Loucy (cell line): Measurements from ENCODE around the gene ZNF205.

Source experiments
- H2AFZ ChIP-seq: fragments of 200-600 bp; sonication (generic); 2 replicates; pipeline ENCODE4 v1.6.0; 2016; ENCODE audit warnings: antibody characterized with exemption, mild to moderate bottlenecking, low read length, moderate library complexity
- H3F3A ChIP-seq: fragments of 200-600 bp; 2 replicates; pipeline ENCODE4 v1.6.0; 2016; ENCODE audit warnings: antibody characterized with exemption, low read depth, mild to moderate bottlenecking
- H3K27me3 ChIP-seq: fragments of 200-600 bp; sonication (generic); 2 replicates; pipeline ENCODE4 v1.6.1; 2014; ENCODE audit warnings: low read length, mild to moderate bottlenecking; ENCODE audit not compliant: insufficient read depth, poor library complexity, severe bottlenecking
- H3K36me3 ChIP-seq: fragments of 200-600 bp; sonication (generic); 2 replicates; pipeline ENCODE4 v1.6.1; 2016; ENCODE audit warnings: low read length; ENCODE audit not compliant: insufficient read depth
- H3K4me1 ChIP-seq: fragments of 200-600 bp; sonication (generic); 2 replicates; pipeline ENCODE4 v1.5.1; 2014; ENCODE audit warnings: low read length, mild to moderate bottlenecking; ENCODE audit not compliant: insufficient read depth, poor library complexity, severe bottlenecking
- H3K4me2 ChIP-seq: fragments of 200-600 bp; sonication (generic); 2 replicates; pipeline ENCODE4 v1.6.0; 2014; ENCODE audit warnings: antibody characterized with exemption, low read length, low read depth, mild to moderate bottlenecking; ENCODE audit not compliant: poor library complexity, severe bottlenecking
- H3K4me3 ChIP-seq: fragments of 200-600 bp; sonication (generic); 2 replicates; pipeline ENCODE4 v1.5.1; 2014; ENCODE audit warnings: low read length, mild to moderate bottlenecking, mixed read lengths; ENCODE audit not compliant: poor library complexity, severe bottlenecking
- H3K79me2 ChIP-seq: fragments of 200-600 bp; sonication (generic); 2 replicates; pipeline ENCODE4 v1.6.1; 2014; ENCODE audit warnings: low read length; ENCODE audit not compliant: insufficient read depth
- H3K9ac ChIP-seq: fragments of 200-600 bp; sonication (generic); 2 replicates; pipeline ENCODE4 v1.6.0; 2014; ENCODE audit warnings: mild to moderate bottlenecking, low read depth, low read length, moderate library complexity; ENCODE audit not compliant: poor library complexity, severe bottlenecking
- H3K9me2 ChIP-seq: fragments of 200-600 bp; sonication (generic); replicated peaks from 2 replicates; pipeline ENCODE4 v1.6.1; 2016; ENCODE audit warnings: low read depth, low read length, mixed read lengths
- H3K9me3 ChIP-seq: fragments of 200-600 bp; sonication (generic); 2 replicates; pipeline ENCODE4 v1.6.1; 2014; ENCODE audit warnings: mild to moderate bottlenecking, antibody characterized with exemption, low read length, low read depth; ENCODE audit not compliant: insufficient read depth
- H4K20me1 ChIP-seq: fragments of 200-600 bp; sonication (generic); 2 replicates; pipeline ENCODE4 v1.6.0; 2014; ENCODE audit warnings: antibody characterized with exemption, low read length, mild to moderate bottlenecking; ENCODE audit not compliant: insufficient read depth, poor library complexity, severe bottlenecking
- EZH2phosphoT487 ChIP-seq: fragments of 200-600 bp; IDR thresholded peaks from 2 replicates; pipeline ENCODE4 v1.6.1; 2018; ENCODE audit warnings: antibody characterized with exemption, mild to moderate bottlenecking, moderate library complexity, borderline replicate concordance
- TF ChIP-seq, protein P1 (sequence below): fragments of 200-600 bp; sonication (generic); conservative IDR thresholded peaks from 2 replicates; pipeline ENCODE4 v1.5.1; 2014; ENCODE audit warnings: mild to moderate bottlenecking, antibody characterized with exemption, low read length

ZNF205 gene

DNA sequence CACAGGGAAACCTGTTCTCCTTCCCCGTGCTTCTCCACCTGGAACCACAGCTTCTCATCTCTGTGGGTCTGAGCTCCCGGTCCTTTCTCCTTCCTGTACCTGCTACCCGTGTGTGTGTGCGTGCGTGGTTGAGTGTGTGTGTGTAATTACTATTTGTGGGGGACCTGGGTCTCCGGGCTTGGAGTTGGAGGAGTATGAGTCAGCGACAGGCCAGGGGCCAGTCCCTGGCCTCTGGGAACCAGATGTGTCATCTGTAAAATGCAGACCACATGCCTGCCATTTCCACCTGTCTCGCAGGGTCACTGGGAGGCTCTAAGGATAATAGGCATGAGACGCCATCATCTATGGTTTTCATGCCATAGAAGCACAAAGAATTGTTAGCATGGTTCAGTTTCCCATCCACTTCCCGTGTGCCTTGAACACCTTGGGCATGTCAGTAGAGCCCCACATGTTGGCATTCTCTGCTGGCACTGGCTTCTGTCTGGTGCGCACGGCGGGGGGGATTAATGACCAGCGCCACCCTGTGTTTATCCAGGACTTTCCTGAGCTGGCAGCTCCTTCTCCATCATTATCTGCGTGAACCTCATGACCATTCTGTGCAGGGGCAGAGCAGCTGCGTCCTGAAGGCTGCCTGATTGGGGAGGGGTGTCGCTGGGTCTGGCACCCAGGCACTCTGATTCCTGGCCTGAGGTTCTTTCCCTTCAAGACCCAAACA, 1.5 kb downstream of the ZNF205 start:
- Histone ChIP-seq H3K36me3 (no peaks in the 10 kb centered on the region), H2AFZ (no peak overlapping the region), H3K9me2 (no peaks in the 10 kb centered on the region), H3K4me1 (no peaks in the 10 kb centered on the region), H3F3A (no peaks in the 10 kb centered on the region), H3K9ac (no peak overlapping the region), H3K9me3 (no peaks in the 10 kb centered on the region), H3K27me3 (no peaks in the 10 kb centered on the region), H3K79me2 (no peaks in the 10 kb centered on the region), H3K4me2 (no peak overlapping the region), H3K4me3 (no peak overlapping the region), H4K20me1 (no peaks in the 10 kb centered on the region)
- TF ChIP-seq EZH2phosphoT487, result no peak
- TF ChIP-seq, protein P1, sequence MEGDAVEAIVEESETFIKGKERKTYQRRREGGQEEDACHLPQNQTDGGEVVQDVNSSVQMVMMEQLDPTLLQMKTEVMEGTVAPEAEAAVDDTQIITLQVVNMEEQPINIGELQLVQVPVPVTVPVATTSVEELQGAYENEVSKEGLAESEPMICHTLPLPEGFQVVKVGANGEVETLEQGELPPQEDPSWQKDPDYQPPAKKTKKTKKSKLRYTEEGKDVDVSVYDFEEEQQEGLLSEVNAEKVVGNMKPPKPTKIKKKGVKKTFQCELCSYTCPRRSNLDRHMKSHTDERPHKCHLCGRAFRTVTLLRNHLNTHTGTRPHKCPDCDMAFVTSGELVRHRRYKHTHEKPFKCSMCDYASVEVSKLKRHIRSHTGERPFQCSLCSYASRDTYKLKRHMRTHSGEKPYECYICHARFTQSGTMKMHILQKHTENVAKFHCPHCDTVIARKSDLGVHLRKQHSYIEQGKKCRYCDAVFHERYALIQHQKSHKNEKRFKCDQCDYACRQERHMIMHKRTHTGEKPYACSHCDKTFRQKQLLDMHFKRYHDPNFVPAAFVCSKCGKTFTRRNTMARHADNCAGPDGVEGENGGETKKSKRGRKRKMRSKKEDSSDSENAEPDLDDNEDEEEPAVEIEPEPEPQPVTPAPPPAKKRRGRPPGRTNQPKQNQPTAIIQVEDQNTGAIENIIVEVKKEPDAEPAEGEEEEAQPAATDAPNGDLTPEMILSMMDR, result no peak

DNA sequence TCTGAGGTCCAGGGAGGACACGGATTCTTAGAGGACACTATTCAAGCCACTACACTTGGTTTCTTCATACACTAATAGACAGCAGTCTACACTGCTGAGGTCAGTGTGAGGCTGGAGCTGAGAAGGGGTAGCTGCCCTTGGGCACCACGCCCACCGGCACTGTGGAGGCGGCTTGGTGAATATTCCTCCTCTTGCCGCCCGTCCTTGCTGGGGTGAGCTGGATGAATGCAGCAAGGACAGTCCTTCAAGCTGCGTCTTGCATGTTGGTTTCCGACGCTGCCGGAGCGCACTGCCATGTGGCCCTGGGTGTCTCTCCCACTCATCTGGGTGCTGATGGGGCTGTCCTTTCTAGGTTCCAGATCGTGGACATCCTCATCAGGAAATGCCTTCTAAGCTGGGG, 2.6 kb downstream of the ZNF205 start:
- H3K27me3 ChIP-seq, result no peaks in the 10 kb centered on the region
- no peaks in the 10 kb centered on the region for H3K9me2 ChIP-seq
- no peaks in the 10 kb centered on the region for H3K79me2 ChIP-seq
- H2AFZ ChIP-seq, result no peak overlapping the region
- no peak overlapping the region for H3K4me3 ChIP-seq
- H3K9me3 ChIP-seq, result no peaks in the 10 kb centered on the region
- H3K36me3 ChIP-seq, result no peaks in the 10 kb centered on the region
- no peak overlapping the region for H3K4me2 ChIP-seq
- no peak for TF ChIP-seq EZH2phosphoT487
- TF ChIP-seq, protein P1, result no peak
- no peaks in the 10 kb centered on the region for H3F3A ChIP-seq
- no peaks in the 10 kb centered on the region for H4K20me1 ChIP-seq
- no peaks in the 10 kb centered on the region for H3K4me1 ChIP-seq
- no peak overlapping the region for H3K9ac ChIP-seq

DNA sequence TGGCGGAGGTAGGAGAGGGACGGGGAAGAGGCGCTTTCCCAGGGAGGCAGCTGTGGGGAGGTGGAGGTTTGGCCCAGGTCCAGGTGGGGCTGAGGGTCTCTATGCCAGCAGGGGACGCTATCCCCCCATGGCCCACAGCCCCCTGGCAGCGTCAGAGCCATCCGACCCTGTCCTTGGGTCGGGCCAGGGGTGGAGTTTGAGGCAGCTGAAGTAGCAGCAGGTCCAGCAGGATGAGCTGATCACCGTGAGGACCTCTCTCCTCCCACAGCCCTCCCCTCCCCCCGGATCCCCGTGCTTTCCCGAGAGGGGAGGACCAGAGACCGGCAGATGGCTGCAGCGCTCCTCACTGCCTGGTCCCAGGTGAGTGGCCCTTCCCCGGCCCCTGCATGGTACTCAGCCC, 3.2 kb downstream of the ZNF205 start:
- Histone ChIP-seq H3K9me2 (no peaks in the 10 kb centered on the region), H3K36me3 (no peaks in the 10 kb centered on the region), H3K27me3 (no peaks in the 10 kb centered on the region), H3K9me3 (no peaks in the 10 kb centered on the region), H2AFZ (no peak overlapping the region), H3K79me2 (no peaks in the 10 kb centered on the region), H3K4me2 (no peak overlapping the region), H3K4me1 (no peaks in the 10 kb centered on the region), H3F3A (no peaks in the 10 kb centered on the region), H3K9ac (no peak overlapping the region), H3K4me3 (no peak overlapping the region), H4K20me1 (no peaks in the 10 kb centered on the region)
- TF ChIP-seq EZH2phosphoT487, result no peak
- TF ChIP-seq, protein P1, result peak; percentile 19; the same call in 1 of the 2 replicates
